Stimulated activated CD4-positive, alpha-beta T cell treated with anti-CD3 and anti-CD28 coated beads, Interleukin-2, amount 100 ng/mL, for 24 hours (primary cell): ENCODE measurements around the gene PARP9.
"Not testable (repeated sequence)": the region's sequence is repeated elsewhere in the genome, so short reads cannot be mapped to it uniquely, and the experiment has no call there.

Experiments
- DNase-seq, 2 donors: peaks; one replicate each; pipeline ENCODE4 v3.0.0-alpha.2; 2020

Gene PARP9

DNA sequence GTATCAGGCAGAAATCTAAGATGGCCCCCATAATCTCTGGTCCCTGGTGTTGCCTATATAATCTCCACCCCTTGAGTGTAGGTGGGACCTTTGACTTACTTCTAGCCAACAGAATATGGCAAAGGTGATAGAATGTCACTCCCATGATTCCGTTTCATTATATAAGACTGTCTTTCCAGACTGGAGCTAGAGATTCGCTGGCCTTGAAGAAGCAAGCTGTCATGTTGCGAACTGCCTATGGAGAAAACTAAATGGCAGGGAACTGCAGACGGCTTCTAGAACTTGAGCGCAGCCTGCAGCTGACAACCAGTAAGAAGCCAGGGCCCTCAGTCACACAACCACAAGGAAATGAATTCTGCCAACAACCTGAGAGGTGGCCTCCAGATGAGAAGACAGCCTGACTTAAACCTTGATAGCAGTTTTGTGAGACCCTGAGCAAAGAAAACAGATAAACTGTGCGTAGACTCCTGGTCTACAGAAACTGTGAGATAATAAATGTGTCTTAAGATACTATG lies 47.2 kb downstream of the PARP9 start:
- DNase-seq, result no peak

DNA sequence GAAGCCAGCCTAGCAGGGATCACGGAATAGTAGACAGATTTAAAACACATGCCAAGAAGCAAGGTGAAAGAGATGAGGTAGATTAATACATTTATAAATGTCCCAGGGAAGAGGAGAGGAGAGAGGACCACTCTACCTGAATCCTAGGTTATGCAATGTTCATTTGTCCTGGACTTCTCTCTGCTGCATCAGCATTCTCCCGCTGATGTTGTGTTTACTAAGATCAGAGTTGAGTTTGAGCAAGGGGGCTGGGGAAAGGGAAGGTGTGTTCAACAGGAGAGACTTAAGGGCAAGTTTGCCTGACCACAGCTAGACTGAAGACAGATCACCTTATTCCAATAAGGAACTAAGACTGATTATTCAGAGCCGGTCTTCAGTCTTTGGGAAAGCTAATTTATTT lies 48.2 kb downstream of the PARP9 start:
- no peak for DNase-seq

DNA sequence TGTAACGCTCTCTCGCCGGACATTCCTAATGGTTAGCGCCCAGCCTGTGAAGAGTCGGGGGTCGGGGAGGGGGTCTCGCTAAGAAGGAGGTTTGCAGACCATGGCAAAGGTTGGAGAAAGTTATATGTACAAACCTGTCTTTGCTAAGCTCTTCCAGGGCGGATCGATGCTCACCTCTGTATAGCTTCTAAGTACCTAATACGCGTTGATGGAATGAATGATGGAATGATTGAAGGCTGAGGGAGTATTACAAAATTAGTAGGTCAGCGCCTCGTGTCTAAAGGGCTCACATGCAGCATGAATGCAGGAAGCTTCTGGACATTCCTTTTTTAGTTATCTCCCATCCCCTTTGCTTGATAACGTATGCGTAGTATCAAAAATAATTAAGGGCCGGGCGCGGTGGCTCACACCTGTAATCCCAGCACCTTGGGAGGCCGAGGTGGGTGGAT lies 49.1 kb downstream of the PARP9 start:
- DNase-seq, result no peak

DNA sequence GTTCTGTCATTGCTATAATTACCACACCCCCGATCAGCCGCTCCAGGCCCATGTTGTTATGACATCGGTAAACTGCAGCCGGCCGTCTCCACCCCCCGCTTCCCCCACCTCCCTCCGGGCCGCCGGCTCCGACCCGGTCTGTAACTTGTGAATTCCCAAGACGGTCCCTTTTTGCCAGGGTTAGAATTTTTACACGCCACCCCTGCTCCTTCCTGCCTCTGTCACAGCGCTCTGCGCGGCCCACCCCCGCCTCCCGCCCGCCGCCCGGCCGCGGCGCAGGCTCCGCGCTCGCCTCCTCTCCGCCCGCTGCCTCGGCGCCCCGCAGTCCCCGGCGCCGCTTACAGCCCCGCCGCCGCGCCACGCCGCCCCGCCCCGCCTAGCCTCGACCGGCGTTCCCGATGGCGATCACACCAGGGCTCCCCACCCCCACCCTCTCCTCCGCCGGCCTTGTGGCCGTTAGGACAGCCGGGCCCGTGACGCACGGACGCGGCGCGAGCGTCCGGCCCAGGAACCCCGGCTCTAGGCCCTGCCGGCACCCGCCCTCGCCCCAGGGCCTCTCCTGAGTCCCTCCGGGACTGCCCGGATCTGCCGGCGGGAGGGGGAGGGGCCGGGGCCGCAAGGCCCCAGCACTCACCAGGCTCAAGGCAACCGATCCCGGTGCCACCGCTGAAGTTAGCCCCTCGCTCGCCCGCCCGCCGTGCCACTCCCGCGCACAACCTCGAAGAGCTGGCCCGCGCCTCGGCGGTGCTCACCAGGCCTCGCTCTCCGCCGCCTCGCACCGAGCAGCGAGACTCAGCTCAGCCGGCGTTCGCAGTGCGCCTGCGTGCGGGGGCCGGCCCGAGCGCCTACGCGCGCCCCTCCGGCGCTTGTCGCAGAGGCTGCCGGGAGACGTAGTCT lies 49.7 kb downstream of the PARP9 start, which contains the start of gene KPNA1:
KPNA1 (minus strand) TSS at position 817 of the 897 bp plus-strand sequence. CDS start 18,374 bp downstream, outside the sequence.
- DNase-seq, result peak; percentile 86 to 88

DNA sequence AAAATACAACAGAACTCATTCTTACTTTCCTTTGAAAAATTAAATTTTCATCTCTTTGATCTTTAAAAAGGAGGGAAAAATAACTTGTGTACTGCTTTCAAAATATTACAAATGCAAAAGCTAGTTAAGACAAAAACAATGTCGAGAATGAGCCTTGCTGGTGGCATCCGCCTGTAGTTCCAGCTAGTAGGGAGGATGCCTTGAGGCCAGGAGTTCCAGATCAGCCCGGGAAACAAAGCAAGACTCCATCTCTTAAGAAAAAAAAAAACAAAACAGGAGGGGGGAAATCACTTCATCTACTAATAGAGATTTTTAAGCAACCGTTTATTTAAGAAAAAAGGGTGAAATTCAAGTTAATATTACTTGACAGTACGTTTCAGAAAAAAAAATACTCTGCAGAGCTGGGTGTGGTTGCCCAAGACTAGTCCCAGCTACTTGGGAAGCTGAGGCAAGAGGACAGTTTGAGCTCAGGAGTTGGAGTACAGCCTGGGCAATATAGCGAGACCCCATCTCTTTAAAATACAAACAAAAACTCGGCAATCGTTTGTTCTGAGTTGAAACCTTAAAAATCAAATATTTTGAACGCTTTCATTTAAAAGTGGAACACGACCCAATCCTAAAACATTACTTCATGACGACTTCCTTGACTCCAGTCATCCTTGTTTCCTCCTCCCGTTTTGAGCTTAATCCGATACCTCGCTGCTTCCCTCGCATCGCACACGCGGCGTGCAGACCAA lies 50.5 kb downstream of the PARP9 start:
- DNase-seq, result no peak

DNA sequence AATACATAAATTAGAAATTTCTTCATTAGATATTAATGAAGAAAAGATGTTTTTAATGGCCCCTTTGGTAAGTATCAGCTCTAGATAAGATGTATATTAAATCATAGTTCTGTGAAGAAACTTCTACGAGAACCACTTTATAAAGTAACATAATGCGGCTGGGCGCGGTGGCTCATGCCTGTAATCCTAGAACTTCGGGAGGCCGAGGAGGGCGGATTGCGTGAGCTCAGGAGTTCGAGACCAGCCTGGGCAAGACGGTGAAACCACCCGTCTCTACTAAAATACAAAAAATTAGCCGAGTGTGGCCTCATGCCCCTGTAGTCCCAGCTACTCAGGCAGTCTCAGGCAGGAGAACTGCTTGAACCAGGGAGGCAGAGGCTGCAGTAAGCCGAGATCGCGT lies 51.8 kb downstream of the PARP9 start:
- DNase-seq, result no peak

DNA sequence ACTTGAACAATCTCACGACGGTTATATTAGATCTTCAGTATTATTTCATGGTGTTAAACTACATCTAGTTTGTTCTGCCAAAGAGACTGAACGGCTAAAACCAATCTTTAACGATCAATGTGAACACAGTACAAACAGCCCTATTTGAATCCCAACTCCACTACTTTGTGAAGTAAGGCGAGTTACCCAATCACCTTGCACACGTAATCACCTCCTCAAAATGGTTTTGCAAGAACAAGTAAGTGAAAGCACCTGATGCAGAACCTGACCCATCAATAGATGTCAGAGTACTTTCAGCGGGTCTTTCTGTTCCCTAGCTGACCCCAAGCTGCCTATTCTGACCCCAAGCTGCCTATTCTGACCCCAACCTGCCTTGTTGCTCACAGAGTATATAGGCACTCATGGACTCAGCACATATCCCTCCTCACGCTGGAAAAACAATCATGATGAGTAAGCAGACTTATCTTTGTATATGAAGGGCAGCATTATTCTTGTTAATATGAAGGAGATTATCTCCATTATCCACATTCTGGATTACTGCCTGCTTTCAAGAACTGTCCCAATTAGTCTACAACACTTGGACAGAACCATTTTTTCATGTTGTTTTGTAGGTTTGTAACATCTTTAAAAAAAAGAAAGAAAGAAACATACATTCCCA lies 53.1 kb downstream of the PARP9 start:
- no peak for DNase-seq

DNA sequence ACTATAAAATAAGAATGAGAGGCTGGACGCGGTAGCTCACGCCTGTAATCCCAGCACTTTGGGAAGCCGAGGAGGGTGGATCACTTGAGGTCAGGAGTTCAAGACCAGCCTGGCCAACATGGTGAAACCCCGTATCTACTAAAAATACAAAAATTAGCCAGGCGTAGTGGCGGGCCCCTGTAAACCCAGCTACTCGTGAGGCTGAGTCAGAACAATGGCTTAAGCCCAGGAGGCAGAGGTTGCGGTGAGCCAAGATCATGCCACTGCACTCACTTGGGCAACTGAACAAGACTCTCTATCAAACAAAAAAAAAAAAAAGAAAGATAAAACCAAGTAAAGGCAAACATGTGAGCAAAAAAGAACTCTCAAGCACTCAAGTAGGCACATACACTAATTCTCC lies 55.2 kb downstream of the PARP9 start:
- DNase-seq, result not testable (repeated sequence)

DNA sequence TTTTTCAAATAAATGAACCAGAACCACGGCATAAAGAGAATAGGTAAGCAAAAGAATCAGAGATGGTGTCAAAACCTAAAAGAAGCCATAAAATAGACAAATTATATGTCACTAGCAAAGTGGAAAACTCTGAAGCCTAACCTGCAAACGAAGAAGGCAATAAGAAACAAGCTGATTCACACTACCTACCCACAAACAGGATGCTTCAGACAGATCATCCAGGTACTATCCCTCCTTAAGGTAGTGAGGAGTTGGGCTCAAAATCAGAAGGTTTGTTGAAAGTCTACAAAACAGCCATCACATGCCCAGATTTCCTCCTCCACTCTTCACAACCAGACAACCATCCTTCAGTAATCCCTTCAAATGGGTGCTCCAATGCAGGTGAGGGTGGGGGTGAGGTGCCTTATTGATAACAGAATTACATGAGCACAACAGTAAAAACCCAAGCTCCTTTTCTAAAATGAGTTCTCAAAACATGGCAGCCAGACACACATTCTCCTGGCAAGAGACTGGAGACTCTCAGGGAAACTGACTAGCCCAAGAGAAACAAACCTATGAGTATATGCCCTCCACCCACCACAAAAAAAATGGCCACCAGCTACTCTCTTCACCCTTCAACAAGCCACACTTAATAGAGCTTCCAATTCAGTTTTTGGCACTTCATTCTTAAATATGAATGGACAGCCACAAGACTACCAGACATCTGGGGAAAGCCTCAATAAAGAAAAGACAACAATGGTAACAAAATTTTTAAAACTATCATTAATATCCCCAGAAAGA lies 55.8 kb downstream of the PARP9 start:
- no peak for DNase-seq

DNA sequence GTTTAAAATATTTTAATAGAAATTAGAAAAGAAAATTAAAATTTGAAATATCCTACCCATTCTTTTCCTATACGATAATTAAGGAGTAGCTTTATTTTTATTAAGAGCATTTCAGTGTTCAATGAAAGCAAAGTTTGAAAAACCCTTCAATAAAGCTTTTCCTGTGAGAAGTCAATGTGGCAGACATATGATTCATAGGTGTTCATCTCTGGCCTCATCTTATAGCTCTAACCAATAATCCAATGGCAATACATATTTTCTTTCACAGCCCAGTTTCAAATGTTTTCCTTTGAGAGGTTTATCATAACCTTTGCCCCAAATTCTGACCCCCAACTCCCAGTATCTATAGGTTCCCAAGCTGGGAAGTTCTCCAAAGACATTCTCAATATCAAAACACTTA lies 57.6 kb downstream of the PARP9 start:
- DNase-seq, result no peak

DNA sequence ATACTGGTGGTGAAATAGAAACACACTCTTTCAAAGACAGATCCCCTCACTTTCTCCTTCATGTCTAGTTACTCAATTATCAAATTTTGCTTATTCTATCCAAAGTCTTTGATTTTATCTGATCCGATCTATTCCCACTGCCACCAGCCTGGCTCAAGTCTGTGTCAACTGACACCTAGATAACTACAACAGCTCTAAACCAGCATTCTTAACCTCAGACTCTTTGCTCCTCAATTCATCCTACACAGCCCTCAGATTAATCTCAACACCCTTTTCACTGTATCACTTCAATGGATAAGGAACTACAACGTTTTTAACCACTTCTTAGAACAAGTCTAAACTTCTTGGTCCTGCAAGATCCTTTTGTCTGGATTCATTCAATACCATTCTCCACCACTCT lies 58.4 kb downstream of the PARP9 start:
- DNase-seq, result no peak

DNA sequence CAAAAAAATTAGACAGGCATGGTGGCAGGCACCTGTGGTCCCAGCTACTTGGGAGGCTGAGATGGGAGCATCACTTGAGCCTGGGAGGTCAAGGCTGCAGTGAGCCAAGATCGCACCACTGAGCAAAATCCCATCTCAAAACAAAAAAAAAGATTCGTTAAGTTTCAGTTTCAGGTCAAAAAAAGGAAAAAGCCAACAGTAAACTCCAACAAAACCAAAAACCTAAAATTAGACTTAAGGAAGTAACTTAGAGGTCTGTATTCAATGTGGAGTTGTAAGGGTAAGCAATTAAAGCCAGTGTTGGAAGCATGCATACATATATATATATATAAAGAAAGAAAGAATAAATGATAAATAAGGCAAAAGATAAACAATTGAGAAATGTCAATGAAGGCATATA lies 61.2 kb downstream of the PARP9 start:
- DNase-seq, result no peak

DNA sequence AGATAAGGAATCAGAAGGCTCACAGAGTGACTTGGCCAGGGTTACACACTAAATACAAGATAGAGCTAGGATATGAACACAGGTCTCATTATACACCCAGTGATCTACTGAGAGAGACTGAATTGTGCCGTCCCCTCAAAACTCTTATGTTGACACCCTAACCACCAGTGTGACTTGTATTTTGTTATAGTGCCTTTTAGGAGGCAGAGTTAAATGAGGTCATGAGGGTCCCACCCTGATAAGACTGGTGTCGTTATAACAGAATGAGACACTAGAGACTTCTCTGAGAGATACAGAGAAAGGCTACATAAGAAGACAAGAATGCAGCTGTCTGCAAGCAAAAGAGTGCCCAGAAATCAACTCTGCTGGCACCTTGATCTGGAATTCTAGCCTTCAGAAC lies 62.0 kb downstream of the PARP9 start:
- DNase-seq, result no peak

DNA sequence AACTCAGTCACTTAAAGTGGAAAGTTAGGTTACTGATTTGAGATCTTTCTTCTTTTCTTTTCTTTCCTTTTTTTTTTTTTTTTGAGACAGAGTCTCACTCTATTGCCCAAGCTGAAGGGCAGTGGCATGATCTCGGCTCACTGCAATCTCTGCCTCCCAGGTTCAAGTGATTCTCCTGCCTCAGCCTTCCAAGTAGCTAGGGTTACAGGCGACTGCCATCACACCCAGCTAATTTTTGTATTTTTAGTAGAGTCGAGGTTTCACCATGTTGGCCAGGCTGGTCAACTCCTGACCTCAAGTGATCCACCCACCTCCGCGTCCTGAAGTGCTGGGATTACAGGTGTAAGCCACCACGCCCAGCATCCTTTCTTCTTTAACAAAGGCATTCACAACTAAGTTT lies 63.1 kb downstream of the PARP9 start:
- DNase-seq, result not testable (repeated sequence)

DNA sequence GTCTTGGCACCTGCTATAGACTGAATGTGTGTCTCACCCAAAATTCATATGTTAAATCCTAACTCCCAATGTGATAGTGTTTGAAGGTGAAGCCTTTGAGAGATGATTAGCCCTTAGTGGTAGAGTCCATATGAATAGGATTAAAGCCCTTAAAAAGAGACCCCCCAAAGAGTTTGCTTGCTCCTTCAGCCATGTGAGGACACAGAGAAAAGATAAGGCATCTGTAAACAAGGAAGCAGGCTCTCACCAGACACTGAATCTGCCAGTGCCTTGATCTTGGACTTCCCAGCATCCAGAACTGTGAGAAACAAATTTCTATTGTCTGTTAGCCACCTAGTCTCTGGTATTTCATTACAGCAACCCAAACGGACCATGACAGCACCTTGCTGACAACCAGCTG lies 65.9 kb downstream of the PARP9 start:
- DNase-seq, result no peak

DNA sequence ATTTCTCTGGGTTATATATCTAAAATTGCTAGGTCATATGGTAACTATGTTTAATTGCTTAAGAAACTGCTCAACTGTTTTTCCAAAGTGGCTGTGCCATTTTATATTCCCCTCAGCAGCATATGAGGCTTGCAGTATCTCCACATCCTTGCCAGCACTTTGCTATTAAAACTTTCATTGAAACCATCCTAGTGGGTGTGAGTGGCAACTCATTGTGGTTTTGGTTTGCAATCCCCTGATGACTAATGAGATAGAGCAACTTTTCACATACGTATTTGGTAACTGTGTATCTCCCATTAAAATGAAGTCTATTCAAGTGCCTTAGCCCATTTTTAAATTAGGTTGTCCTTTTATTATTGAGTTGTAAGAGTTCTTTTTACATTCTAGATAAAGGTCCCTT lies 66.7 kb downstream of the PARP9 start:
- DNase-seq, result peak; percentile 21 to 44

DNA sequence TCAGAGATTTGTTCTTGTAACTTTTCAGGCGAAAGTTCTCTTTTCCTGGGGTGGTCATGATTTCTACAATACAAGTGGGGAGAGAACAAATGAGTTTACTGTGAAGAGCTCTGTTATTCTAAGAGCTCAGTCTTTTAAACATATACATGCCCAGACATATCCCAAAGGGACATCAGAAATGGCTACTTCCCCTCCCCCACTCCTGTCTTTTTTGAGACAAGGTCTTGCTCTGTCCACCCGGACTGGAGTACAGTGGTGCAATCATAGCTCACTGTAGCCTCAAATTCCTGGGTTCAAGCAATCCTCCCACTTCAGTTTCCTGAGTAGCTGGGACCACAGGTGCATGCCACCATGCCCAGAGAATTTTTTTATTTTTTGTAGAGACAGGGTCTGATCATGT lies 67.6 kb downstream of the PARP9 start:
- no peak for DNase-seq

DNA sequence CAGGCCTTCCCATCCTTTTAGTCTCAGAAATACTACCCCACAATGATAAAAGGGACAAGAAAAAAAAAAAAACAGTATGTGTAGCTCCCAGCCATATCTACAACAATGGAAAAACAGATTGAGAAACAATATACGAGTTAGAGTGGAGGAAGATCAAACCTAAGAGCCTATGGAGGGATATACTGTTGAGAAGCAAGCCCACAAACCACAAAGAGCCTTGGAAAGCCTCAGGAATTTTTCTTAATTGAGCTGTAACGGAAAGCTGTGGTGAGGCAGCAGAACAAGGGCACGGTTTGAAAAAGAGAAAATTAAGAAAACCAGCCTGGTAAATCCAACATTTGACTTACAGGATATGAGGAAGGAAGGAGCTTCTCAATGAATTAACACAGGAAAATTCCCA lies 70.8 kb downstream of the PARP9 start:
- DNase-seq, result no peak

DNA sequence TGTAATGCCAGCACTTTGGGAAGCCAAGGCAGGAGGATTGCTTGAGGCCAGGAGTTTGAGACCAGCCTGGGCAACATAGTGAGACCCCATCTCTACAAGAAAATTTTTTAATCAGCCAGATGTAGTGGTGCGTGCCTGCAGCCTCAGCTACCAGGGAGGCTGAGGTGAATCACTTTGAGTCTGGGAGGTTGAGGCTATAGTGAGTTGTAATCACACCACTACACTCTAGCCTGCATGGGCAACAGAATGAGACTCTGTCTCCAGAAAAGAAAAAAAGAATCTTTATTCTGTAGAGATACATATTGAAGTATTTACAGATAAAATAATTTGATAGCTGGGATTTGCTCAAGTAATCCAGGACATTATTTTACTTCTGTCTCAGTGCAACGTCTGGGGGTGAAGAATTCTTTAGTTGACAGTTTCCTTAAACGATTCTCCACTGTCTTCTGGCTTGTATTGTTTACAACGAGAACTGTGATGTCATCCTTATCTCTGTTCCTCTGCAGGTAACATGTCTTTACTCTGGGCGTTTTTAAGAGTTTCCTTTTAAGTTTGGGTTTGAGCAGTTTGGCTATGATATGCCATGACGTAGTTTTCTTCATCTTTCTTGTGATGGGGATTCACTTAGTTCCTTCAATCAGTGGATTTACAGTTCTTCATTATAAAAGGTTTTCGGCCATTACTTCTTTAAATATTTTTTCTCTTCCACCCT lies 75.7 kb downstream of the PARP9 start:
- DNase-seq, result no peak

DNA sequence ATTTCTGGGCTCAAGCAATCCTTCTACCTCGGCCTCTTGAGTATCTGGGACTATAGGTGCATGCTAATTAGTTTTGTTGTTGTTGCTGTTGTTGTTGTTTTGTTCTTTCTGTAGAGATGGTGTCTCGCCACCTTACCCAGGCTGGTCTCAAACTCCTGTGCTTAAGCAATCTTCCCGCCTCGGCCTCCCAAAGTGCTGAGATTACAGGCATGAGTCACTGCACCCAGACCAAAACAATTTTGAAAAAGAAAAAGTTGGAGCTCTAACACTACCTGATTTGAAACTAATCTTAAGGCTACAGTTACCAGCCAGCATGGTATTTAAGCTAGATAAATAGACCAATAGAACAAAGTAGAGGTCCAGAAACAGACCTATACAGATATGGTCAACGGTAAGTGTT lies 79.1 kb downstream of the PARP9 start:
- no peak for DNase-seq

DNA sequence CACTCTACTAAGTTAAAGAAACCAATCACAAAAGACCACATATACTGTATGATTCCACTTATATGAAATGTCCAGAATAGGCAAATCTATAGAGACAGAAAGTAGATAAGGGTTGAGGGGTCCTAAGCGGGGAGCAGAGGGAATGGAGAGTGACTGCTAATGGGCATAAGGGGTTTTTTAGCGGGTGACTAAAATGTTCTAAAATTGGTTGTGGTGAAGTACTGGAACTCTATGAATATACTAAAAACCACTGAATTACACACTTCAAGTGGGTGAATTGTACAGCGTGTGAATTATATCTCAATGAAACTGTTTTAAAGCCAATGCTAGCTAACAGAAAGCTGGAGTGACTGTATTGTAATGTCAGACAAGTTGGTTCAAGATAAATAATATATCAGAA lies 82.7 kb downstream of the PARP9 start:
- no peak for DNase-seq
